Endodermal cell (in vitro differentiated cells): ENCODE data around the gene NANS. TPM values are rescaled to one million over a fixed set of nuclear protein-coding genes. Genes with fewer than 3 reads are reported as not detected.

Source experiments
- DNase-seq: peaks from one replicate; pipeline ENCODE4 v3.0.0-alpha.2; 2017
- H3K27ac ChIP-seq: 2 replicates; pipeline ENCODE4 v1.5.1; 2013; ENCODE audit warnings: mild to moderate bottlenecking, low read depth, low read length, moderate library complexity
- H3K27me3 ChIP-seq: 2 replicates; pipeline ENCODE4 v1.6.1; 2013; ENCODE audit warnings: mild to moderate bottlenecking, low read length, moderate library complexity; ENCODE audit not compliant: insufficient read depth, control insufficient read depth, poor library complexity, severe bottlenecking
- H3K36me3 ChIP-seq: 2 replicates; pipeline ENCODE4 v1.7.0; 2013; ENCODE audit warnings: mild to moderate bottlenecking, low read length, moderate library complexity; ENCODE audit not compliant: control insufficient read depth, insufficient read depth
- H3K4me1 ChIP-seq: one replicate; pipeline ENCODE4 v1.7.0; 2013; ENCODE audit warnings: low read length; ENCODE audit not compliant: control insufficient read depth, insufficient read depth
- H3K4me3 ChIP-seq: 2 replicates; pipeline ENCODE4 v1.5.1; 2013; ENCODE audit warnings: mild to moderate bottlenecking, low read length, moderate library complexity
- H3K9ac ChIP-seq: 2 replicates; pipeline ENCODE4 v1.6.1; 2013; ENCODE audit warnings: mild to moderate bottlenecking, low read length, moderate library complexity; ENCODE audit not compliant: poor library complexity, severe bottlenecking; ENCODE audit errors: extremely low read depth
- H3K9me3 ChIP-seq: 2 replicates; pipeline ENCODE4 v1.6.1; 2013; ENCODE audit warnings: mild to moderate bottlenecking, low read length, moderate library complexity; ENCODE audit not compliant: control insufficient read depth
- H3K27ac Mint-ChIP-seq: 2 replicates; pipeline ENCODE4 v1.8.0; 2020; ENCODE audit warnings: mixed read lengths
- H3K27me3 Mint-ChIP-seq: 2 replicates; pipeline ENCODE4 v1.8.0; 2021; ENCODE audit warnings: mild to moderate bottlenecking, mixed read lengths; ENCODE audit not compliant: insufficient read depth
- H3K36me3 Mint-ChIP-seq: 2 replicates; pipeline ENCODE4 v1.8.0; 2020; ENCODE audit warnings: low read depth, mixed read lengths
- H3K4me1 Mint-ChIP-seq: 2 replicates; pipeline ENCODE4 v1.8.0; 2020; ENCODE audit warnings: mixed read lengths
- H3K4me3 Mint-ChIP-seq: 2 replicates; pipeline ENCODE4 v1.8.0; 2020; ENCODE audit warnings: mild to moderate bottlenecking, moderate library complexity, mixed read lengths
- H3K9me3 Mint-ChIP-seq: 2 replicates; pipeline ENCODE4 v1.8.0; 2020; ENCODE audit warnings: mild to moderate bottlenecking, mixed read lengths
- CTCF ChIP-seq: fragments of 200-600 bp; sonication (generic); conservative IDR thresholded peaks from 2 replicates; pipeline ENCODE4 v1.5.0; 2021; ENCODE audit warnings: antibody characterized with exemption, mild to moderate bottlenecking
- WGBS, 2 experiments: methylation state at CpG; one replicate each; pipeline versions ENCODE4 v1.1.5 to v1.1.7; 2013; ENCODE audit warnings: missing lambda C conversion rate in 2 of 2, mixed read lengths in 1 of 2; ENCODE audit not compliant: insufficient coverage in 1 of 2, insufficient read length in 1 of 2; 5-methylcytosine and 5-hydroxymethylcytosine counted together
- total RNA-seq, 2 donors: library from RNA; stranded (reverse); fragmentation: NEBNext Ultra II Directional in 1 of 2; extraction: Animal tissue kit (Norgen Biotek cat#: 25700) in 1 of 2; gene quantifications; 2 replicates in 1 of 2; 3 replicates in 1 of 2; pipeline ENCODE4 v1.2.1, GENCODE V29; 2021

NANS gene
- total RNA-seq, 2 donors from 2014 or later = 46.2 to 50.4 TPM

GRCh38 chr9:98080326-98080725, 23.8 kb downstream of the NANS start:
- Histone ChIP-seq H3K4me1 (no peaks in the 10 kb centered on the region), H3K27ac (no peak overlapping the region), H3K9me3 (no peaks in the 10 kb centered on the region), H3K36me3 (peaks cover 63% of the 10 kb centered on the region), H3K27me3 (no peaks in the 10 kb centered on the region), H3K4me3 (no peak overlapping the region), H3K9ac (no peak overlapping the region)
- no peak overlapping the region for H3K4me3 Mint-ChIP-seq
- WGBS, 2 experiments = 100% methylated on average over 1 of the region's 1 CpG; no CpG with 5 or more reads in 1 of the 2 experiments
- H3K27me3 Mint-ChIP-seq = no peaks in the 10 kb centered on the region
- peaks cover 40% of the 10 kb centered on the region for H3K36me3 Mint-ChIP-seq
- DNase-seq = no peak
- no peaks in the 10 kb centered on the region for H3K9me3 Mint-ChIP-seq
- no peak for TF ChIP-seq CTCF
- no peak overlapping the region for H3K27ac Mint-ChIP-seq
- H3K4me1 Mint-ChIP-seq = no peaks in the 10 kb centered on the region

GRCh38 chr9:98080780-98081179, 24.2 kb downstream of the NANS start:
- H3K9ac ChIP-seq = no peak overlapping the region
- peaks cover 63% of the 10 kb centered on the region for H3K36me3 ChIP-seq
- no peak for TF ChIP-seq CTCF
- Mint-ChIP-seq H3K4me3 (no peak overlapping the region), H3K27ac (no peak overlapping the region), H3K27me3 (no peaks in the 10 kb centered on the region), H3K9me3 (no peaks in the 10 kb centered on the region), H3K4me1 (peaks cover under 1% of the 10 kb centered on the region), H3K36me3 (peaks cover 40% of the 10 kb centered on the region)
- DNase-seq = no peak
- WGBS, 2 experiments = 94 to 100% methylated on average over 6 to 12 of the region's 12 CpGs
- no peak overlapping the region for H3K4me3 ChIP-seq
- H3K4me1 ChIP-seq = no peaks in the 10 kb centered on the region
- no peaks in the 10 kb centered on the region for H3K9me3 ChIP-seq
- H3K27ac ChIP-seq = no peak overlapping the region
- no peaks in the 10 kb centered on the region for H3K27me3 ChIP-seq

- DNase-seq = no peak
- no peaks in the 10 kb centered on the region for H3K9me3 Mint-ChIP-seq
- WGBS, 2 experiments = 91% methylated on average over 5 to 6 of the region's 6 CpGs
- Histone ChIP-seq H3K9ac (no peak overlapping the region), H3K9me3 (no peaks in the 10 kb centered on the region), H3K27ac (no peak overlapping the region), H3K36me3 (peaks cover 63% of the 10 kb centered on the region), H3K27me3 (no peaks in the 10 kb centered on the region), H3K4me1 (peaks cover 6% of the 10 kb centered on the region), H3K4me3 (no peak overlapping the region)
- H3K36me3 Mint-ChIP-seq = peaks cover 39% of the 10 kb centered on the region
- H3K27ac Mint-ChIP-seq = no peak overlapping the region
- H3K27me3 Mint-ChIP-seq = peaks cover 5% of the 10 kb centered on the region
- no peak overlapping the region for H3K4me3 Mint-ChIP-seq
- H3K4me1 Mint-ChIP-seq = peaks cover 10% of the 10 kb centered on the region
- no peak for TF ChIP-seq CTCF
Observed at GRCh38 chr9:98081477-98082219, 25.1 kb downstream of the NANS start.
